DMS153 (cell line): ENCODE results near the gene DUSP18.
"Not testable (repeated sequence)": the region's sequence is repeated elsewhere in the genome, so short reads cannot be mapped to it uniquely, and the experiment has no call there.

Experiments used
- DNase-seq: peaks from one replicate; lab custom pipeline; 2025; lab: John Stamatoyannopoulos, UW

Gene DUSP18

GRCh38 chr22:30679895-30680690 is 12.4 kb upstream of the DUSP18 start:
- DNase-seq = not testable (repeated sequence)

DNA sequence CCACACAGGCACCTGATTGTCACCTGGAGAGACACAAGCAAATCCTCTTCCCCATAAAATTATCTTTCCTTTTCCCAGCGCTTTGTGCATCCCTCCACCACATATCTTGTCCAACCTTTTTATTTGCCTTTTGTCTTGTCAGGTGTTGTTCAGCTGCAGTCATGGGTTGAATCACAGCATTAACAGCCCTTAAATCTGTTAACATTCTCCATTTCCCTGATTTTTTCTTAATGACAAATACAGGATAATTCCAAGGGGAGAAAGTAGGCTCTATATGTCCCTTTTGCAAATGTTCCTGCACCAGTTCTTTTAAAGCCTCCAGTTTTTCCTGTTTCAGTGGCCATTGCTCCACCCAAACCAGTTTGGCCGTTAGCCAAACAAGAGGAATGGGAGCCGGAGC is 8.9 kb upstream of the DUSP18 start:
- DNase-seq = not testable (repeated sequence)

- peak; percentile 55 for DNase-seq
Measured at GRCh38 chr22:30675436-30675835, 7.8 kb upstream of the DUSP18 start.

DNA sequence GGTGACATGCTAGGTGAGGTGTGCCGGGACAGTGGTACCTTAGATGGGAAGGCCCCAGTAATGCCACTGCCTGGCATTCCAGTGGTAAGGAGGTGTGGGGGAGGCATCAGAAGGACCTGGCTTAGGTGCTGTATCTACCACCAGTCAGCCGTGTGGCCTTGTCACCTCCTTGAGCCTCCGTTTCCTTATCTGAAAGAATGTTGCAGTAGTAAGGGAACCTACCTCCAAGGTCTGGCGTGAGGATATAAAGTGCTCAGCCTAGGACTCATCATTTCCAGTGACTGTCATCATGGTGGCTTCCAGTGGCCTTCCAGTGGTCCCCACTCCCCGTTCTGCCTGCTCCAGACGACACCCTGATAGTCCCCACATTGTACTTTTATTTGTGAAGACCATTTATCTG is 6.8 kb upstream of the DUSP18 start:
- DNase-seq = no peak

- DNase-seq = no peak
Measured at GRCh38 chr22:30673136-30673535, 5.5 kb upstream of the DUSP18 start.

GRCh38 chr22:30671071-30671470 is 3.4 kb upstream of the DUSP18 start:
- DNase-seq = no peak

DNA sequence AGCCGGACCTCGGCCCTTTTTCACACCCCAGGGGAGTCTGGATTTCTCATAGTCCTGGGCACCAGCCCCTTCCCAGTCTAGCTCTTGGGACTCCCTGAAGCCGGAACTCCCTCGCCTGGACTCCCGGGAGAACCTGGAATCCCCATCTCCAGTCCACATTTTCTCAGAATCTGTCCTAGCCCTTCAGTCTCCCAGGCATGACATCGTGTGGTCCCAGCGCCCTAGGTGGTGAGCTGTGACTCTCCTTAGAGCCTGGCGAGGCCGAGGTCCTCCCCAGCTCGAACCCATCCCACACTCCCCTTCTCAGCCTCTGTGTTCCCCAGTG is 673 bp upstream of the DUSP18 start:
- no peak for DNase-seq

- no peak for DNase-seq
Measured at GRCh38 chr22:30667107-30667493, 575 bp downstream of the DUSP18 start.

- DNase-seq = no peak
Measured at GRCh38 chr22:30665786-30666185, 1.9 kb downstream of the DUSP18 start.

DNA sequence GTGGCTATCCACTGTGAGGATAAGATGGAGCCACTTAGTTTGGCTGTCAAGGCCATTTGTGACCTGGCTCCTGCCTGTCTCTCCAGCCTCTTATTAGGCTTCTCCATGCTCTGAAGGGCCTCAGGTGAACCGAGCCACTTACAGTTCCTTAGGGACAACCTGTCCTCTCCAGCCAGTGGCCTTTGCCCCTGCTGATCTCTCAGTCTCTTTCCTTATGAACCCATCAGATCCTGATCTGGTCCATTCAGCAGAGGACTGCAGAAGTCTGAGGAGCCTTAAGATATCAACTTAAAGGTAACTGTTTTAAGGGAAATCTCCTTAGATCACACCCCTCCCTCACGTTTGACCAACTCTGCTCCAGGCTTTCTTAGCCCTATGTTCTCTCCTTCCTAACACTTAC is 2.4 kb downstream of the DUSP18 start:
- no peak for DNase-seq

DNA sequence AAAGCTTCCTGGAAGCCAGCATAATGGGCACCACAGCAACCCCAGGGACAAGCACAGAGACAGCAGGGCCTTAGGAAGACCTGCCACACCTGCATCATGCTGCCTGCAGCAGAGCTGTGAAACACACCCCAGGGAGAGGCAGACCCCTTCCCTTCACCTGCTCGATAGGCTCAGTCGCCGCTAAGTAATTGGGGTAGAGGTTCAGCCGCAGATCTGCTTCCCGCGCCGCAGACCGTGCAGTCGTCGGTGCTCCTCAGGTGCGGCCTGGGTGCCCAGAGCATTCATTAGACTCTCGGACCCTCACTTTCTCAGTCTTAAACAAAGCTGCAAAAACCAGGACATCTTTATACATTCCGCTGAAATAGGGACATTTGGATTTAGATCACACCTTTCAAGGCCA is 2.9 kb downstream of the DUSP18 start:
- no peak for DNase-seq

DNA sequence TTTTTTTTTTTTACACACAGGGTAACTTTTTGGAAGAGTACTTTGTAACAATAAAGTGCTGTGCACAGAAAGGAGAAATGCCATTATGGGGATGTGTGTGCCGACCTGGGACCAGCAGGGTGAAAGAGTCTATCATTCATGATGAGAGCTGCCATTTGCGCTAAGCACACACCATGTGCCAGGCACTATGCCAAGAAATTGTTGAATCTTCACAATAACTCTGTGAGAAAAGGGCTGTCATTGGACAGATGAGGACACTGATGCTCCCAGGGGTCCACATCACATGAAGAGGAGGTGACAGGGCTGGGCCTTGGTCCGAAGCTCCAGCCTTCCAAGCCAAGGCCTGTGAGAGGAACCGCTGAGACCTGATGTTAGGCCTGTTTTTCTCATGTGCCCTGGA is 5.6 kb downstream of the DUSP18 start:
- peak; percentile 74 for DNase-seq

DNA sequence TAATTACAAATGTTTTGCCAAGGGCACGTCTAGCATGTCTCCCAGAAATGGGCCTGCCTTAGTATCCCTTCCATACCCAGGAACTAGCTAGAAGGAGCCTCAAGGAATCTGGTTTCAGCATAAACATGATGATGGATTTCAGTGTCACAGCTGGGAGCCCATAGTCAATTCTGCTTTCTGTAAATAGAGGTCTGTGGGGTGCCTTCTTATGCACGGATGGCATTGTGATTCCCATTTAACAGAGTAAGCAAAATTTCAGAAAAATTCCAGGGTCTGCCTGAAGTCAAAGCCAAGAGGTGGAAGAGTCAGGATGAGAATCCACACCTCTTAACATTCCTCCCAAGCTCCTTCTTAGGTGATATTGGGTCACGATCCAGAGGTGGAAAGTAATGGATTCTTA is 12.1 kb downstream of the DUSP18 start:
- no peak for DNase-seq

DNA sequence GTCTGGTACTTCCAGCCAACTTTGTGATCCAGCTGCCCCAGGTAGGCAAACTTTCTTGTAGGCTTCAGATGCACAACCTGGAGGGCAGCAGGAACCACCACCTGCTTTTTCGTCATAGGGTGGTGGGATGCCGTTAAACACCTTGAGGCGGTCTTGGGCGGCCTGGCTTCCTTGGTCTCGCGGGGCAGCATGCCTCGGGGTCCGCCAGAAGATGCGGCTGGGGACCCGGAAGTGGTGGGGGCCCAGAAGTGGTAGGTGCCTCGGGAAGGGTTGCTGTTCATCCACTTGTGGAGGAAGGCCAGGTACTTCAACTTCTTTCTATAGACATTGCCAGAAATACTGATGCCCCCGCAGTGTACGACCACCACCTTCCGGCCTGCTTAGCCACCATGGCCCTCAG is 13.3 kb downstream of the DUSP18 start:
- no peak for DNase-seq

GRCh38 chr22:30652852-30653251 is 14.8 kb downstream of the DUSP18 start:
- no peak for DNase-seq

GRCh38 chr22:30650508-30651116 is 17.1 kb downstream of the DUSP18 start:
- no peak for DNase-seq

- DNase-seq = no peak
Measured at GRCh38 chr22:30649430-30650007, 18.2 kb downstream of the DUSP18 start.

GRCh38 chr22:30648825-30649224 is 18.9 kb downstream of the DUSP18 start:
- no peak for DNase-seq

- DNase-seq = no peak
Measured at GRCh38 chr22:30647536-30647935, 20.1 kb downstream of the DUSP18 start.

DNA sequence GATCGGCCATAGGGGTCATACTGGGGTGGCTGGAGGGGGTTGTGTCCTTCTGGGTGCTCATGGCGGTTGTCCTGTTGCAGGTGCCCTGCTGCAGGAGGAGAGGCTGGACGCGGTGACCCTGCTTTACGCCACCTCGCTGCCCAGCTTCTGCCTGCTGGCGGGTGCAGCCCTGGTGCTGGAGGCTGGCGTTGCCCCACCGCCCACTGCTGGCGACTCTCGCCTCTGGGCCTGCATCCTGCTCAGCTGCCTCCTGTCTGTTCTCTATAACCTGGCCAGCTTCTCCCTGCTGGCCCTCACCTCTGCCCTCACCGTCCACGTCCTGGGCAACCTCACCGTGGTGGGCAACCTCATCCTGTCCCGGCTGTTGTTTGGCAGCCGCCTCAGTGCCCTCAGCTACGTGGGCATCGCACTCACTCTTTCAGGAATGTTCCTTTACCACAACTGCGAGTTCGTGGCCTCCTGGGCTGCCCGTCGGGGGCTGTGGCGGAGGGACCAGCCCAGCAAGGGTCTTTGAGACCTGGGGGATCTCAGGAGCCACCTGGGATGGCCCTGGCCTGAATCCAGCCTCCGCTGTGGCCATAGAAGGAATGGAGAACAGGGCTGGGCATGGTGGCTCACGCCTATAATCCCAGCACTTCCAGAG is 21.0 kb downstream of the DUSP18 start:
- no peak for DNase-seq

- DNase-seq = no peak
Measured at GRCh38 chr22:30643055-30643875, 24.4 kb downstream of the DUSP18 start.

GRCh38 chr22:30640839-30641430 is 26.7 kb downstream of the DUSP18 start:
- DNase-seq = no peak
